Mucosa of rectum (tissue), 2 donors: ENCODE results near the gene HSD17B14.
"Not testable (repeated sequence)": the region's sequence is repeated elsewhere in the genome, so short reads cannot be mapped to it uniquely, and the experiment has no call there.

ENCODE experiments used
- H3K27ac ChIP-seq, 2 donors: one replicate each; pipeline ENCODE4 v1.7.0; 2013; ENCODE audit warnings: inconsistent platforms in 2 of 2, low read depth in 2 of 2, low read length in 2 of 2
- H3K27me3 ChIP-seq, 2 donors: one replicate each; pipeline ENCODE4 v1.7.0; 2013; ENCODE audit warnings: low read length in 2 of 2; ENCODE audit not compliant: control insufficient read depth in 2 of 2, insufficient read depth in 2 of 2
- H3K36me3 ChIP-seq, 2 donors: one replicate each; pipeline ENCODE4 v1.7.0; 2013; ENCODE audit warnings: low read length in 2 of 2; ENCODE audit not compliant: control insufficient read depth in 2 of 2, insufficient read depth in 2 of 2
- H3K4me1 ChIP-seq, 2 donors: one replicate each; pipeline ENCODE4 v1.7.0; 2013; ENCODE audit warnings: low read length in 2 of 2, mild to moderate bottlenecking in 1 of 2; ENCODE audit not compliant: control insufficient read depth in 2 of 2, insufficient read depth in 2 of 2
- H3K4me3 ChIP-seq, 2 donors: one replicate each; pipeline ENCODE4 v1.7.0; 2013; ENCODE audit warnings: low read length in 2 of 2
- H3K9ac ChIP-seq, 2 donors: one replicate each; pipeline ENCODE4 v1.7.0; 2013; ENCODE audit warnings: low read length in 2 of 2, low read depth in 1 of 2, mild to moderate bottlenecking in 1 of 2
- H3K9me3 ChIP-seq, 2 donors: one replicate each; pipeline ENCODE4 v1.7.0; 2013; ENCODE audit warnings: low read length in 2 of 2; ENCODE audit not compliant: control insufficient read depth in 2 of 2
- donor health status: healthy.
- donor health status: Normal muscosa, but diverticular disease.

HSD17B14 gene

DNA sequence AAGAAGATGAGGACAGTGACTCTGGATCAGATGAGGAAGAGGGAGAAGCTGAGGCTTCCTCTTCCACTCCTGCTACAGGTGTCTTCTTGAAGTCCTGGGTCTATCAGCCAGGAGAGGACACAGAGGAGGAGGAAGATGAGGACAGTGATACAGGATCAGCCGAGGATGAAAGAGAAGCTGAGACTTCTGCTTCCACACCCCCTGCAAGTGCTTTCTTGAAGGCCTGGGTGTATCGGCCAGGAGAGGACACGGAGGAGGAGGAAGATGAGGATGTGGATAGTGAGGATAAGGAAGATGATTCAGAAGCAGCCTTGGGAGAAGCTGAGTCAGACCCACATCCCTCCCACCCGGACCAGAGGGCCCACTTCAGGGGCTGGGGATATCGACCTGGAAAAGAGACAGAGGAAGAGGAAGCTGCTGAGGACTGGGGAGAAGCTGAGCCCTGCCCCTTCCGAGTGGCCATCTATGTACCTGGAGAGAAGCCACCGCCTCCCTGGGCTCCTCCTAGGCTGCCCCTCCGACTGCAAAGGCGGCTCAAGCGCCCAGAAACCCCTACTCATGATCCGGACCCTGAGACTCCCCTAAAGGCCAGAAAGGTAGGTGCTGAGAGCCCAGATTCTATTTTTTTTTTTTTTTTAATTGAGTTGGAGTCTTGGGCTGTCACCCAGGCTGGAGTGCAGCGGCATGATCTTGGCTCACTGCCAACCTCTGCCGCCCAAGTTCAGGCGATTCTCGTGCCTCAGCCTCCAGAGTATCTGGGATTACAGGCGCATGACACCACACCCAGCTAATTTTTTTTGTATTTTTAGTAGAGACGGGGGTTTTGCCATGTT lies 38.2 kb upstream of the HSD17B14 start:
- Histone ChIP-seq H3K9me3 (no peaks in the 10 kb centered on the region), H3K4me3 (peak overlapping the region; percentile 90 to 100), H3K9ac (peak overlapping the region; percentile 99 to 100), H3K27ac (peak overlapping the region; percentile 99 to 100), H3K36me3 (peaks cover 14 to 28% of the 10 kb centered on the region in 2 donors), H3K27me3 (no peaks in the 10 kb centered on the region), H3K4me1 (peaks cover 26 to 31% of the 10 kb centered on the region in 2 donors)

DNA sequence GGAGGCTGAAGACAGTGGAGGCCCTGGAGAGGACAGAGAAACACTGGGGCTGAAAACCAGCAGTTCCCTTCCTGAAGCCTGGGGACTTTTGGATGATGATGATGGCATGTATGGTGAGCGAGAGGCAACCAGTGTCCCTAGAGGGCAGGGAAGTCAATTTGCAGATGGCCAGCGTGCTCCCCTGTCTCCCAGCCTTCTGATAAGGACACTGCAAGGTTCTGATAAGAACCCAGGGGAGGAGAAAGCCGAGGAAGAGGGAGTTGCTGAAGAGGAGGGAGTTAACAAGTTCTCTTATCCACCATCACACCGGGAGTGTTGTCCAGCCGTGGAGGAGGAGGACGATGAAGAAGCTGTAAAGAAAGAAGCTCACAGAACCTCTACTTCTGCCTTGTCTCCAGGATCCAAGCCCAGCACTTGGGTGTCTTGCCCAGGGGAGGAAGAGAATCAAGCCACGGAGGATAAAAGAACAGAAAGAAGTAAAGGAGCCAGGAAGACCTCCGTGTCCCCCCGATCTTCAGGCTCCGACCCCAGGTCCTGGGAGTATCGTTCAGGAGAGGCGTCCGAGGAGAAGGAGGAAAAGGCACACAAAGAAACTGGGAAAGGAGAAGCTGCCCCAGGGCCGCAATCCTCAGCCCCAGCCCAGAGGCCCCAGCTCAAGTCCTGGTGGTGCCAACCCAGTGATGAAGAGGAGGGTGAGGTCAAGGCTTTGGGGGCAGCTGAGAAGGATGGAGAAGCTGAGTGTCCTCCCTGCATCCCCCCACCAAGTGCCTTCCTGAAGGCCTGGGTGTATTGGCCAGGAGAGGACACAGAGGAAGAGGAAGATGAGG lies 37.4 kb upstream of the HSD17B14 start:
- H3K27me3 ChIP-seq, result no peaks in the 10 kb centered on the region
- peaks cover 14 to 28% of the 10 kb centered on the region in 2 donors for H3K36me3 ChIP-seq
- peak overlapping the region; percentile 99 to 100 for H3K9ac ChIP-seq
- no peaks in the 10 kb centered on the region for H3K9me3 ChIP-seq
- peak overlapping the region; percentile 90 to 100 for H3K4me3 ChIP-seq
- peaks cover 30 to 32% of the 10 kb centered on the region in 2 donors for H3K4me1 ChIP-seq
- H3K27ac ChIP-seq, result peak overlapping the region; percentile 99 to 100

DNA sequence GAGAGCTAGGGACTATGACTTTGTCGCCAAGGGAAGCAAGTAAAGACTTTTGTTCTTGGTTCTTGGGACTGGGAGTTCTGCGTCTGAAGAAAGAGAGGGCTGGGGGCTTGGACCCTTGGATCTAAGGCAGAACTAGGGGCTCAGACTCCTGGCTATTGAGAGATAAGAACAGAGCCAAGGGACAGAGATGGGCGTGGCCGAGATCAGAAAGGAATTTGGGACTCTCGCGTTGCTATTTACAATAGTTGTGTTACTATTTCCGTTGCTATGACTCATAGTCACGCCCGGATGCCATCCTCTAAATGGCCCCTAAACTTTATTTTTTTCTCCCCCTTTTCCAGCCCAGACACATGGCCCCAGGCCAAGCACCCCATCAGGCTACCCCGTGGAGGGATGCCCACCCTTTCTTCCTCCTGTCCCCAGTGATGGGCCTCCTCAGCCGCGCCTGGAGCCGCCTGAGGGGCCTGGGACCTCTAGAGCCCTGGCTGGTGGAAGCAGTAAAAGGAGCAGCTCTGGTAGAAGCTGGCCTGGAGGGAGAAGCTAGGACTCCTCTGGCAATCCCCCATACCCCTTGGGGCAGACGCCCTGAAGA lies 36.7 kb upstream of the HSD17B14 start:
- peak overlapping the region; percentile 90 to 100 for H3K4me3 ChIP-seq
- peak overlapping the region; percentile 99 to 100 for H3K27ac ChIP-seq
- peaks cover 32 to 39% of the 10 kb centered on the region in 2 donors for H3K4me1 ChIP-seq
- peaks cover 14 to 26% of the 10 kb centered on the region in 2 donors for H3K36me3 ChIP-seq
- peak overlapping the region; percentile 99 to 100 for H3K9ac ChIP-seq
- no peaks in the 10 kb centered on the region for H3K9me3 ChIP-seq
- no peaks in the 10 kb centered on the region for H3K27me3 ChIP-seq

DNA sequence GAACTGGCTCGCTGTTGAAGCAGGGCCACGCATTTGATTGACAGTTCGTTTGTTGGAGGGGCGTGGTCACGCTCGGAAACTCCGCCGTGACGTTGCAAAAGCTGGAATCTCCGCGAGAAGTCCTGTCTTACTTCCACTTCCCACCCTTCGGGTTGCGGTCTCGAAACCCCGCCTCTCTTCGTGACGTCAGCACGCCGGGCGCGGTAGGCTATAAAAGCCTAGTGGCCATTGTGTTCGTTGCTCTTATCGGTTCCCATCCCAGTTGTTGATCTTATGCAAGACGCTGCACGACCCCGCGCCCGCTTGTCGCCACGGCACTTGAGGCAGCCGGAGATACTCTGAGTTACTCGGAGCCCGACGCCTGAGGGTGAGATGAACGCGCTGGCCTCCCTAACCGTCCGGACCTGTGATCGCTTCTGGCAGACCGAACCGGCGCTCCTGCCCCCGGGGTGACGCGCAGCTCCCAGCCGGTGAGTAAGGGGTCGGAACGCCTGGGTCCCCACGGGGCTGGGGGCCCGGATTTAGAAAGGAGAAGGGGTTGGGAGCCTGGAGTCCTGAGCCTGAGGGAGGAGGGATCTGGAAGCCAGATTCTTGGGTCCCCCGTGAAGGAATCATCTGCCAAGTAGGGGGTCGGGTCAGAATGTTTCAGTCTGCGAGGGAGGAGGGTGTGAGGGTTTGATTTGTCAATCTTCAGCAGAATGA lies 36.0 kb upstream of the HSD17B14 start, which contains the start of gene PPP1R15A:
Gene PPP1R15A (plus strand): TSS at position 240 of the 702 bp plus-strand sequence. CDS start 813 bp downstream, outside the sequence.
- peaks cover 37 to 45% of the 10 kb centered on the region in 2 donors for H3K4me1 ChIP-seq
- H3K27ac ChIP-seq, result peak within 1 kb of the TSS; percentile 99 to 100
- peak within 1 kb of the TSS; percentile 99 to 100 for H3K9ac ChIP-seq
- peak within 1 kb of the TSS; percentile 90 to 100 for H3K4me3 ChIP-seq
- no peaks in the 10 kb centered on the region for H3K27me3 ChIP-seq
- H3K36me3 ChIP-seq, result peaks cover 14 to 23% of the 10 kb centered on the region in 2 donors
- H3K9me3 ChIP-seq, result no peaks in the 10 kb centered on the region

DNA sequence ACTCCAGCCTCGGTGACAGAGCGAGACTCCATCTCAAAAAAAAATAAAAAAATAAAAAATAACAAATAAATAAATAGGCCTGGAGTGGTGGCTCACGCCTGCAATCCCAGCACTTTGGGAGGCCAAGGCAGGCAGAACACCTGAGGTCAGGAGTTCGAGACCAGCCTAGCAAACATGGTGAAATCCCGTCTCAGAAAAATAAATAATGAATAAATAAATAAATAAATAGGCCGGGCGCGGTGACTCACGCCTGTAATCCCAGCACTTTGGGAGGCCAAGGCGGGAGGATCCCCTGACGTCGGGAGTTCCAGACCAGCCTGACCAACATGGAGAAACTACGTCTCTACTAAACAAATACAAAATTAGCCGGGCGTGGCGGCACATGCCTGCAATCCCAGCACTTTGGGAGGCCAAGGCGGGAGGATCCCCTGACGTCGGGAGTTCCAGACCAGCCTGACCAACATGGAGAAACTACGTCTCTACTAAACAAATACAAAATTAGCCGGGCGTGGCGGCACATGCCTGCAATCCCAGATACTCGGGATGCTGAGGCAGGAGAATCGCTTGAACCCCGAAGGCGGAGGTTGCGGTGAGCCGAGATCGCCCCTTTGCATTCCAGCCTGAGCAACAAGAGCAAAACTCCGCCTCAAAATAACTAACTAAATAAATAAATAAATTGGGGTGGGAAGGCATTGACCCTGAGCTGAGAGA lies 35.3 kb upstream of the HSD17B14 start:
- H3K9me3 ChIP-seq, H3K27me3 ChIP-seq: not testable (repeated sequence)
- H3K4me3 ChIP-seq, result peak overlapping the region; percentile 90 to 100
- peak overlapping the region in 1 of 2 donors; percentile 72 for H3K27ac ChIP-seq
- H3K4me1 ChIP-seq, result peaks cover 42 to 52% of the 10 kb centered on the region in 2 donors
- peak overlapping the region; percentile 9 to 99 for H3K9ac ChIP-seq
- H3K36me3 ChIP-seq, result peaks cover 14 to 21% of the 10 kb centered on the region in 2 donors

DNA sequence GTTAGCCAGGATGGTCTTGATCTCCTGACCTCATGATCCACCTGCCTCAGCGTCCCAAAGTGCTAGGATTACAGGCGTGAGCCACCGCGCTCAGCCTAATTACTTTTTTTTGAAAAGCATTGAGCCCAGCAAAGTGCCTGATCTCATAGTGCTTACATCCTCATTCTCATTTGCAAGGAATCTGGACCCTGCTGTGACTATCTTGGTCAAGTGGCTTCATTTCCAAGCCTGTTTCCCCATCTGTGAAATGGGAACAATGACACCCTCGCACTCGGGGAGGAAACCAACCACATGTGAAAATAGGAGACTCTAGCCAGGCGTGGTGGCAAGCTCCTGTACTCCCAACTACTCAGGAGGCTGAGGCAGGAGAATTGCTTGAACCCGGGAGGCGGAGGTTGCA lies 33.8 kb upstream of the HSD17B14 start:
- H3K9me3 ChIP-seq, result no peaks in the 10 kb centered on the region
- H3K4me3 ChIP-seq, result no peak overlapping the region
- H3K9ac ChIP-seq, result no peak overlapping the region
- peaks cover 33 to 39% of the 10 kb centered on the region in 2 donors for H3K4me1 ChIP-seq
- H3K27me3 ChIP-seq, result no peaks in the 10 kb centered on the region
- H3K27ac ChIP-seq, result no peak overlapping the region
- H3K36me3 ChIP-seq, result peaks cover 13 to 14% of the 10 kb centered on the region in 2 donors

DNA sequence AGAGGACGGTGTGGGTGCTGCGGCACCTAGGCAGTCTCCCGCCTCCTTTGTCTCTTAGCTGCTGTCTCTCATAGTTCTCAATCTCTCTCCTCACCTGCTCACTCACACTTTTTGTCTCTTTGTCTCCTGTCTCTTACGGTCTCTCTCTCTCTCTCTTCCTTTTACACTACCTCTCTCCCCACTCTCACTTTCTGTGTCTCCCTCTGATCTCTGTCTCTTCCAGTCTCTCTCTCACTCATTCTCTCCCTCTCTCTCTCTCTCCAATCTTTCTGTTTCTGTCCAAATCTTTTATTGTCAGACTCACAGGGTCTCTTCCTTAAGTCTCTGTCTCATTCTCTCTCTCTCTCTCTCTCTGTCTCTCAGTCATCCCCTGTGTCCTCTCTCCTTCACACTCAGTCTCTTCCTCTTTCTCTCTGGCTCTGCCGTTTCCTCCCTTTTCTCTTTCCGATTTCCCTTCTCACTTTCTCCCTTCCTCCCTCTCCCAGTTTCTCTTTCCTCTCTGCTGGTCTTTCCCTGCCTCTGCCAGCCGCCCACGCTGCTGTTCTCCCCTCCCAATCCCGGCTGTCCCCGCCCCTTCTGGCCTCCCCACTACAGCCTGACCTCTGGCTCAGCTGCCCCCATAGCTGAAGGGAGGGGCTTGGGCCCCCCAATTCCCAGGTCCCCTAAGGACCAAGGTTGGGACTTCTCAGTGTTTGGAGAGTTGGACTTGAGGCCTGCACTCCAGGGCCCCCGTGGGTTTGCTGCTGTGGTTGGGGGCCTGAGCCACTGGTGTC lies 32.0 kb upstream of the HSD17B14 start, which contains the start of gene PLEKHA4:
Gene PLEKHA4 (minus strand): TSS at position 504 of the 773 bp plus-strand sequence. CDS start 997 bp downstream, outside the sequence.
- Histone ChIP-seq H3K27me3 (no peaks in the 10 kb centered on the region), H3K4me1 (peaks cover 19 to 24% of the 10 kb centered on the region in 2 donors), H3K9me3 (no peaks in the 10 kb centered on the region), H3K4me3 (peak within 1 kb of the TSS; percentile 41 to 49), H3K9ac (peak within 1 kb of the TSS; percentile 43 to 44), H3K36me3 (peaks cover 0 to under 1% of the 10 kb centered on the region in 2 donors), H3K27ac (peak within 1 kb of the TSS; percentile 48 to 61)

DNA sequence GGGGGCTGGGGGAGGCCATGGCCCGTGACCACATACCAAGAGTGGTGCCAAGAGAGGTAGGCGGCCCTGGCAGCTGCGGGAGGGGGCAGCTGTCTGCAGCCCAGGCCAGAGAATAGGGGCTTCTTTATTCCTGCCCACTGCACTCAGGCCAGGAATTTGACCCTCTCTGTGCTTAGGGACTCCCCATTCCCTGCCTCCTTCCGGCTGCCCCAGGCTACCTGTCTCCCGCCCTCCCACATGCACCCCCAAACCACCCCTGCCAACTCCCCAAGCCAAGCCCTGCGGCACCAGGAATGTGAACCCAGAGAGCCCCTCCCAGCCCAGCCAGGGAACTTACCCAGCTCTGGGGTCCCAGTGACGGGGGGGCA lies 31.4 kb upstream of the HSD17B14 start:
- Histone ChIP-seq H3K36me3 (no peaks in the 10 kb centered on the region), H3K4me3 (peak overlapping the region; percentile 41 to 49), H3K27ac (peak overlapping the region; percentile 48 to 61)

More for the DNA sequence above, 31.4 kb upstream of the HSD17B14 start:
- Histone ChIP-seq H3K9me3 (no peaks in the 10 kb centered on the region), H3K4me1 (peaks cover 16 to 20% of the 10 kb centered on the region in 2 donors), H3K27me3 (no peaks in the 10 kb centered on the region), H3K9ac (peak overlapping the region; percentile 43 to 44)
